MG63 (cell line): Measurements from ENCODE around the gene TYW5. TPM values are rescaled to one million over a fixed set of nuclear protein-coding genes. Genes with fewer than 3 reads are reported as not detected.

Source experiments
- DNase-seq: peaks from one replicate; pipeline ENCODE4 v3.0.0-alpha.2; 2020
- H3K27me3 ChIP-seq: fragments of 250-450 bp; sonication (Bioruptor Pico); 2 replicates; pipeline ENCODE4 v1.5.1; 2020; ENCODE audit warnings: mild to moderate bottlenecking, moderate library complexity
- H3K36me3 ChIP-seq: fragments of 250-450 bp; sonication (Bioruptor Pico); 2 replicates; pipeline ENCODE4 v1.5.1; 2020; ENCODE audit warnings: mild to moderate bottlenecking, moderate library complexity
- H3K4me3 ChIP-seq: fragments of 250-450 bp; sonication (Bioruptor Pico); 2 replicates; pipeline ENCODE4 v1.5.1; 2020; ENCODE audit warnings: mild to moderate bottlenecking, moderate library complexity
- H3K9me3 ChIP-seq: fragments of 250-450 bp; sonication (Bioruptor Pico); 2 replicates; pipeline ENCODE4 v1.5.1; 2020; ENCODE audit warnings: mild to moderate bottlenecking, moderate library complexity
- total RNA-seq: library from RNA; depleted of rRNA; stranded (reverse); fragments of >200 nt; shearing (Covaris generic); gene quantifications from 2 replicates; pipeline ENCODE4 v1.2.3, GENCODE V29; 2014; ENCODE audit warnings: low replicate concordance; rRNA removed

Gene TYW5
- total RNA-seq, 1 experiment from 2014 or later, result 3.6 TPM

DNA sequence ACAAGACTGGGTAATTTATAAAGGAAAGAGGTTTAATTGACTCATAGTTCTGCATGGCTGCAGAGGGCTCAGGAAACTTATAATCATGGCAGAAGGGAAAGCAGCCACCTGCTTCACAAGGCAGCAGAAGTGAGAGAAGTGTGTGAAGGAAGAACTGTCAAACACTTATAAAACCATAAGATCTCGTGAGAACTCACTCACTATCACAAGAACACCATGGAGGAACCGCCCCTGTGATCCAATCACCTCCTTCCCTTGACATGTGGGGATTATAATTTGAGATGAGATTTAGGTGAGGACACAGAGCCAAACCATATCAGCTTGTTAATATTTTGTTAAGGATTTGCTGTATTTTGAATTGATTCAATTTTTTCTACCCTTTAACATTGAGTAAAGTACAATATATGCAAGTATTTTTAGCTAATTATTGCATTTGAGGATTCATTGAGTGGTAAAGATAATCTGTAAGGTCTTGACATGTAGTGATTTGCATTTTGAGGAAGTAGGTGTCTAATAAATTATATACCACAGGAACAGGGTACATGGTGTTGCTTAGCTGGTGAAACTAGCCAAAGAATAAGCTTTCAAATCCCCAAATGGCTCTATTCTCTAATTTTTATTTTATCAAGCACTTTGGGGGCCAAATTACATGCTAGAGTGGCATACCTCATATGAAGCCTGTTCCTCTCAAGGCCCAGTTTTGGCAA, 48.1 kb downstream of the TYW5 start:
- no peaks in the 10 kb centered on the region for H3K27me3 ChIP-seq
- no peaks in the 10 kb centered on the region for H3K36me3 ChIP-seq
- no peaks in the 10 kb centered on the region for H3K9me3 ChIP-seq
- H3K4me3 ChIP-seq, result no peak overlapping the region
- DNase-seq, result no peak

DNA sequence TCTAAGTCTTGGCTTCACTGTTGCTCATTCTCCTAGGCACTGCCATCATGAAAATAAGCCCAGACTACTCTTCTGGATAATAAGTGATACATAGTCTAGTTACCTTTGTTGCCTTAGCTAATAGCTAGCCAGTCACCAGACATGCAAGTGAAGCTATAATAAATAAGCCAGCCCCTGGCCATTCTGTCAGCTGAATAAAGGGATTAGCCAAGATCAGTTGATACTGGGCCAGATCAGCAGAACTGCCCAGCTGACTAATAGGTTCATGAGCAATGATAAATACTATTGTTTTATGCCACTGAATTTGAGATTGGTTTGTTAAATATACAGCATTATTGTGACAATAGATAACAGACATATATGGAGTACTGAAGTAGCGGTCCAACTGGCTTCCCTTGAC, 52.2 kb downstream of the TYW5 start:
- DNase-seq, result no peak
- Histone ChIP-seq H3K36me3 (no peaks in the 10 kb centered on the region), H3K9me3 (no peaks in the 10 kb centered on the region), H3K27me3 (no peaks in the 10 kb centered on the region), H3K4me3 (no peak overlapping the region)

DNA sequence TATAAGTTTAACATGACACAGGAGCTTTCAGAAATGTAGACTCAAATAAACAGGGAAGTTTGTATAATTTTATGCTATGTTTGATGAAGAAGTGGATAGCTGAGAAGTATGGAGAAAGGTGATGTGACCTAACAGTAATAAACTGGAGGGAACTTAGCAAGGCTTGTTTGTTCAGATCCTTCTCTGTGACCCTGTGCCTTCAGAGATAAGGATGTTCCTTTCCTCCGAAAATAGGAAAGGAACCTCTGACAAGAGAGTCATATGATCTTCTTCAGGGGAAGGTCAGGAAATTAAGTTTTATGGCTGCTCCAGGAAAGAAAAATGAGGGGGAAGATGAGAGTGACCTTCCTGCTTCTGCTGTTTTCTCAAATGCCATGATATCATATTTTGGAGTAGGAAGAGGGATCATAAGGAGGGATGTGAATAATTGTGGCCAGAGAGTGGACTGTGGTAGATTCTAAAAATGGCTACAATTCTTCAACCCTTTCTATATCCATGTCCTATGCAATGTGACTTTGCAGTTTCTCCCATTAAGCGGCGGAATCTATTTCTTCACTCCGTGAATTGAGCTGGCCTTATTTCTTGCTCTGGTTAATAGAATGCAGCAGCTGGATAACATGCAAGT, 52.7 kb downstream of the TYW5 start:
- DNase-seq, result no peak

DNA sequence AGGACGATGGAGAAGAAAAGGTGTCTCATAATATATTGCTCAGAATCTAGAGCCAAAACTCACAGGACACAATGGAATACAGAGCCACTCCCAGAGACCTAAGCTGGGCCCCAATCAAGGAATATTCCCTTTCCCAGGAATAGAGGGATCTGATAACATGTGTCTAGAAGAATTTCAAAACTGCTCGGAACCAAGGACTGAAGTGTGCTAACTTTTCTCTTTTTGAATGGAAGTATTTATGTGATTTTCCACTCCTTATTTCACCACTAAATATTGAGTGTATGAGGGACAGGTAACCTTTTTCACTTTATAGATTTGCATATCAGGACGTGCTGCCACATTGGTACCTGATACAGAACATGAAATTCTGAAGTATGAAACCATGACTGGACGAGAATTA, 53.3 kb downstream of the TYW5 start:
- Histone ChIP-seq H3K9me3 (no peaks in the 10 kb centered on the region), H3K4me3 (no peak overlapping the region), H3K36me3 (no peaks in the 10 kb centered on the region), H3K27me3 (no peaks in the 10 kb centered on the region)
- DNase-seq, result no peak

More for the DNA sequence above, 52.7 kb downstream of the TYW5 start:
- Histone ChIP-seq H3K36me3 (no peaks in the 10 kb centered on the region), H3K9me3 (no peaks in the 10 kb centered on the region), H3K27me3 (no peaks in the 10 kb centered on the region), H3K4me3 (no peak overlapping the region)

DNA sequence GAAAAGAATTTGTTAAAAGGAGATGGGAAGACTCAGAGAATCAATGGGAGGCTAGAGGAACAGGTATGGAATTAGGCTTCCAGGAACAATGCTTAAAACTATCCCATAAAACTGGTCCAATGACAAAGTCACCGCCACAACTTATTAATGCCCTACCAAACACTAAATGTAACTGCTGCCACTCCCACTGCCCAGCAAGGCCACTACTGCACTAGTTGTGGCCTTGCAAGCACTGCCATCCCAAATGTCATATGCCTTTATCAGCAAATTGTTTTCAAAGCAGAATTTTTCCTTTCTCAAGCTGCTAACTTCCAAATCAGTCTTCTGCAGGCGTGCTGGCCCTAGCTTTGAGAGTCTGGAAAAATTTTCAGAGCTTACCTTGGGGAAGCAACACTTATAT, 58.7 kb downstream of the TYW5 start:
- H3K27me3 ChIP-seq, result no peaks in the 10 kb centered on the region
- no peak for DNase-seq
- no peaks in the 10 kb centered on the region for H3K36me3 ChIP-seq

DNA sequence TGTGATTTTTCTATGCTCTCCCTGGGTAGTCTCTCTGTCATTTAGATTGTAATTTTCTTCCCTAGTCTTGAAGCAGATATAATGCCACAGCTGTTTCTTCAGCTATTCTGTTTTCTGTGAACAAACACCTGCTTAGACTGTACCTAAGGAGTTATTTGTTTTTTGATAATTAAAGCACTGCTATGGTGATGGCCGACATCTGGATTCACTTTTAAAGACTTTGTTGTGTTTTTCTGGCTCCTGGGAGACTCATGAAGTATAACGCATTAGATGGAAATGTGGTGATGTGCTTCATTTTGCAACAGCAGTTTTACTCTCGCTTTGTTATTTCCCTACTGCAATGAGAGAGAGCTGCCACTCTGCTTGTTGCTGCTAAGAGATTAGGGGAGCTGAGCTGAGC, 59.9 kb downstream of the TYW5 start:
- Histone ChIP-seq H3K9me3 (no peaks in the 10 kb centered on the region), H3K4me3 (no peak overlapping the region), H3K27me3 (no peaks in the 10 kb centered on the region), H3K36me3 (no peaks in the 10 kb centered on the region)
- no peak for DNase-seq

More for the DNA sequence above, 58.7 kb downstream of the TYW5 start:
- Histone ChIP-seq H3K9me3 (no peaks in the 10 kb centered on the region), H3K4me3 (no peak overlapping the region)

DNA sequence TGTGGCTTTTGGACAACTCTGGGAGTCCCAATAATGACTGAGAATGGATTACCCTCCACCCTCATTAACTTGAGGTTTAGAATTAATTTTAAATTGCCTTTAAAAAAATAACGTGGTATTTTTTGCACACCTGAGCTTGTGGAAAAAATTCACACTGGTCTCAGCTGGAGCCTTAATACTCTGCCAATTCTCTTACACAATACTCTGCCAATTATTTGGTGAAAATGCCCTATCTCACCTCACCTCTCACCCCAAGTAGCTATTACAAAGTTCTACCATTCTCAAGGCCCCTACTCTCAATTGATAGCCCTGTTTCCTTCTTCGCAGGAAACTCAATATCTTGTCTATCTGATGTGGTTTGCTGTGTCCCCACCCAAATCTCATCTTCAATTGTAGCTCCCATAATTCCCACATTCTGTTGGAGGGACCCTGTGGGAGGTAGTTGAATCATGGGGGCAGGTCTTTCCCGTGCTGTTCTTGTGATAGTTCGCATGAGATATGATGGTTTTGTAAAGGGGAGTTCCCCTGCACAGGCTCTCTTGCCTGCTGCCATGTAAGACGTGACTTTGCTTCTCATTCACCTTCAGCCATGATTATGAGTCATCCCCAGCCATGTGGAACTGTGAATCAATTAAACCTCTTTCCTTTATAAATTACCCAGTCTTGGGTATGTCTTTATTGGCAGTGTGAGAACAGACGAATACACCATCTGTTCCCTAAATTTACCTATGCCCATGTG, 71.6 kb downstream of the TYW5 start:
- no peaks in the 10 kb centered on the region for H3K9me3 ChIP-seq
- H3K36me3 ChIP-seq, result no peaks in the 10 kb centered on the region
- H3K4me3 ChIP-seq, result no peak overlapping the region
- no peaks in the 10 kb centered on the region for H3K27me3 ChIP-seq
- DNase-seq, result no peak

DNA sequence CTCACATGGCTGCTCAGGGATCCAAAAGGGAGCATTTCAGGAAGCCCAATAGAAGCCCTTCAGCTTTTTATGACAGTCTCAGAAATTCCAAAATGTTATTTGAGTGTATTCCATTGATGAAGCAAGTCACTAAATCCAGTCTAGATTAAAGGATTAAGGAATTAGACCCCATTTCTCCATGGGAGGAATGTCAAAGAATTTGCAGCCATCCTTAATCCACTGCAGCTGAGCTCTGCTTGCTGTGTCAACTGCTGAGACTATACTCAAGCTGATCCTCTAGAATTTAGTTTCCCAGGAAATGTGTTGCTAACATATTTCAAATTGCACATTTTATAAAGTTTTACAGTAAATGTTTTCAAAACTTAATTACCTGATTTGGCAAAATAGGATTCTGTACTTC, 72.6 kb downstream of the TYW5 start:
- Histone ChIP-seq H3K9me3 (no peaks in the 10 kb centered on the region), H3K36me3 (no peaks in the 10 kb centered on the region), H3K27me3 (no peaks in the 10 kb centered on the region), H3K4me3 (no peak overlapping the region)
- no peak for DNase-seq

Other genes starting within 250 kb of the TYW5 start
- gene FTCDNL1, start 104.3 kb downstream of the TYW5 start, total RNA-seq, result 1.8 TPM in 1 of 2 replicates, not detected in the other
- 4.6 and 9.9 TPM in 2 replicates for gene C2orf69, start 44.2 kb downstream of the TYW5 start, total RNA-seq
- 14.8 and 15.4 TPM in 2 replicates for gene MAIP1, start 91 bp upstream of the TYW5 start, total RNA-seq